NCI-H510A treated with DMSO at 0.1 percent for 48 hours (cell line): Measurements from ENCODE around the gene CDH19.

Experiments used
- DNase-seq: peaks from one replicate; lab custom pipeline; 2025; lab: John Stamatoyannopoulos, UW

The CDH19 gene

GRCh38 chr18:66457245-66457644, 146.6 kb downstream of the CDH19 start:
- DNase-seq, result no peak
